AG04450 (cell line): ENCODE data around the gene CLCN3. TPM values are rescaled to one million over a fixed set of nuclear protein-coding genes. Genes with fewer than 3 reads are reported as not detected.

Experiments
- CTCF ChIA-PET: fragments of 300-600, 350-600 bp; formaldehyde crosslinking; extraction: SDS; loops from one replicate; lab custom pipeline; 2022; ENCODE audit warnings: antibody characterized with exemption, inconsistent platforms; lab: Charles Lee
- POLR2A ChIA-PET: fragments of 350-600 bp; formaldehyde crosslinking; extraction: SDS; loops from one replicate; lab custom pipeline; 2021; ENCODE audit warnings: antibody characterized with exemption, inconsistent platforms; lab: Yijun Ruan, JAX
- DNase-seq: peaks from one replicate; pipeline ENCODE4 v3.0.0-alpha.2; 2011; ENCODE audit warnings: low read depth, low spot score
- H3K27ac ChIP-seq: one replicate; pipeline ENCODE4 v1.5.1; 2012; ENCODE audit warnings: low read depth, low read length, control low read depth
- H3K27me3 ChIP-seq: one replicate; pipeline ENCODE4 v1.6.0; 2012; ENCODE audit warnings: low read length; ENCODE audit not compliant: control insufficient read depth, insufficient read depth
- H3K4me3 ChIP-seq: 2 replicates; pipeline ENCODE4 v1.5.1; 2011; ENCODE audit warnings: mild to moderate bottlenecking, low read depth, low read length, control low read depth
- H3K9me3 ChIP-seq: 2 replicates; pipeline ENCODE4 v1.5.1; 2012; ENCODE audit warnings: low read length; ENCODE audit not compliant: control insufficient read depth, insufficient read depth
- polyA plus RNA-seq: library from polyadenylated mRNA; depleted of rRNA; stranded (reverse); fragments of >200 nt; gene quantifications from 2 replicates; pipeline ENCODE4 v1.2.3, GENCODE V29; 2011
- TF ChIP-seq, protein P1 (sequence below): IDR thresholded peaks from 2 replicates; pipeline ENCODE4 v1.5.1; 2011; ENCODE audit warnings: low read depth, low read length, control low read depth, inconsistent platforms

The CLCN3 gene
- polyA plus RNA-seq, 1 experiment: 36.5 TPM

DNA sequence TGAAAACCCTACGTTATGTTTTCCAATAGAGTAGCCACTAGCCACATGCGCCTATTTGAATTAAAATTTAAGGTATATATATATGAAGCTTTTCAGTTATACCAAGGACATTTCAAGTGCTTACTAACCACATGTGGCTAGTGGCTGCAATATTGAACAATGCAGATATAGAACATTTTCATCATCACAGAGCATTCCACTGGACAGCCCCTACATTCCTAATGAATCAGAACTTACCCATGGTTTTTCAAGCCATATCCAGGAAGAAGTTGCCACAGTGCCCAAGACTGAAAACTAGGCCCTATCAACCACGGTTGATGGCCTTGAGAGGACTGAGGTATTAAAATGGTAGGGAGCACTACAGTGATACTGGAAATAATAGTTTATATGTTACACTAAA lies 37.7 kb upstream of the CLCN3 start:
- CTCF ChIA-PET: interaction anchor here (3.2 kb wide), 1 partner anchor 17 kb away, joined by 15 read pairs; no protein-coding TSS in a partner anchor
- POLR2A ChIA-PET: no interaction called here

DNA sequence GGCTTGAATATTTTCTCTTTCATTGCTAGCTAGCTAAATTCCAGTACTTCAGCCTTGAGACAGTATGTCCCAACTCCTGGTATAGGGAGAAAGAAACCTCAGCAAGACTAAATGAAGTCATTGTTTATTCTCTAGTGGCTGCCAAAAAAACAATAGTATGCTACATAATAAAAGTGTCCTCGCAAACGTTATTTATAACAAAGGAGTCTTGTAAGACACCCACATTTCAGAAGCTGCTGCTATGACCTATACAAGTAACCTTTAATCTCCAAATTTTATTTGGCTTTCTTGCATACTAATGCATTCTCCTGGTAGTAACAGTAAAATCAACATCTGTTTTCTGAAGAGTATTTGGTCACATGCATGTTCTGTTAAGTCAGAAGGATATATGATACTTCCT lies 36.8 kb upstream of the CLCN3 start:
- ChIA-PET POLR2A (interaction anchor here (0.6 kb wide), 1 partner anchor 220 kb away, joined by 6 read pairs; no protein-coding TSS in a partner anchor), CTCF (interaction anchor here (3.2 kb wide), 1 partner anchor 17 kb away, joined by 15 read pairs; no protein-coding TSS in a partner anchor)
- TF ChIP-seq, protein P1, sequence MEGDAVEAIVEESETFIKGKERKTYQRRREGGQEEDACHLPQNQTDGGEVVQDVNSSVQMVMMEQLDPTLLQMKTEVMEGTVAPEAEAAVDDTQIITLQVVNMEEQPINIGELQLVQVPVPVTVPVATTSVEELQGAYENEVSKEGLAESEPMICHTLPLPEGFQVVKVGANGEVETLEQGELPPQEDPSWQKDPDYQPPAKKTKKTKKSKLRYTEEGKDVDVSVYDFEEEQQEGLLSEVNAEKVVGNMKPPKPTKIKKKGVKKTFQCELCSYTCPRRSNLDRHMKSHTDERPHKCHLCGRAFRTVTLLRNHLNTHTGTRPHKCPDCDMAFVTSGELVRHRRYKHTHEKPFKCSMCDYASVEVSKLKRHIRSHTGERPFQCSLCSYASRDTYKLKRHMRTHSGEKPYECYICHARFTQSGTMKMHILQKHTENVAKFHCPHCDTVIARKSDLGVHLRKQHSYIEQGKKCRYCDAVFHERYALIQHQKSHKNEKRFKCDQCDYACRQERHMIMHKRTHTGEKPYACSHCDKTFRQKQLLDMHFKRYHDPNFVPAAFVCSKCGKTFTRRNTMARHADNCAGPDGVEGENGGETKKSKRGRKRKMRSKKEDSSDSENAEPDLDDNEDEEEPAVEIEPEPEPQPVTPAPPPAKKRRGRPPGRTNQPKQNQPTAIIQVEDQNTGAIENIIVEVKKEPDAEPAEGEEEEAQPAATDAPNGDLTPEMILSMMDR: no peak
- H3K9me3 ChIP-seq: no peaks in the 10 kb centered on the region
- no peak overlapping the region for H3K4me3 ChIP-seq
- H3K27ac ChIP-seq: no peak overlapping the region
- no peak for DNase-seq
- H3K27me3 ChIP-seq: no peaks in the 10 kb centered on the region

More for the DNA sequence above, 37.7 kb upstream of the CLCN3 start:
- DNase-seq: no peak
- H3K4me3 ChIP-seq: no peak overlapping the region
- H3K9me3 ChIP-seq: no peaks in the 10 kb centered on the region
- TF ChIP-seq, protein P1: no peak
- H3K27ac ChIP-seq: no peak overlapping the region
- H3K27me3 ChIP-seq: no peaks in the 10 kb centered on the region

DNA sequence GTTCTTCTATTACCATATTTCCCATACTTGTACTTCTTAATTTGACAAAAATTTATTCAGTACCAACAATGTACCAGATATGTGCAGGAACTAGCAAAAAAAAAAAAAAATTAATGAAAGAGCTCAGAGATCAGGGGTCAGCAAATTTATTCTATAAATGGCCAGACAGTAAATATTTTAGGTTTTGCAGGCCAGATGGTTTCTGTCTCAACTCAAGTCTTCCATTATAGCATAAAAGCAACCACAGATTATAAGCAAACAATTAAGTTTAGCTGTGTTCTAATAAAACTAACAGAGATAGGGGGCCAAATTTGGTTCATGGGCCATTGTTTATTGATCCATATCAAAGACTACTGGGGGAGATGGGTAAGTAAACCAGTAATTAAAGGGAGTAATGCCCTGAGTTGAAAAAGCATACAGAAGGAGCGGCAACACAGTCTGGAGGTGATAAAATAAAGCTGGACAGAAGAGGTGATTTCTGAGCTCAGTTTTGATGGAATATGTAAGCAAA lies 27.3 kb upstream of the CLCN3 start:
- Histone ChIP-seq H3K27me3 (no peaks in the 10 kb centered on the region), H3K4me3 (no peak overlapping the region), H3K9me3 (no peaks in the 10 kb centered on the region), H3K27ac (no peak overlapping the region)
- ChIA-PET CTCF (interaction anchor here (0.5 to 1.3 kb wide), 3 partner anchors 13 to 27 kb away, joined by 5 to 7 read pairs (median 6); partner anchors contain the start of gene NEK1), POLR2A (no interaction called here)
- no peak for DNase-seq
- TF ChIP-seq, protein P1: no peak

GRCh38 chr4:169594560-169595195 lies 25.7 kb upstream of the CLCN3 start:
- no peaks in the 10 kb centered on the region for H3K9me3 ChIP-seq
- ChIA-PET POLR2A (no interaction called here), CTCF (interaction anchor here (0.9 to 1.1 kb wide), 3 partner anchors 25 to 30 kb away, joined by 3 to 5 read pairs (median 3); partner anchors contain the start of gene CLCN3)
- no peak overlapping the region for H3K27ac ChIP-seq
- DNase-seq: no peak
- H3K27me3 ChIP-seq: no peaks in the 10 kb centered on the region
- H3K4me3 ChIP-seq: no peak overlapping the region
- TF ChIP-seq, protein P1: no peak
